GM12801 (cell line): ENCODE measurements around the gene CTAG1B.

Source experiments
- TF ChIP-seq, protein P1 (sequence below): IDR thresholded peaks from one replicate; pipeline ENCODE4 v1.5.1; 2011; ENCODE audit warnings: control low read depth; ENCODE audit not compliant: insufficient read length; ENCODE audit errors: extremely low read depth

Gene CTAG1B

DNA sequence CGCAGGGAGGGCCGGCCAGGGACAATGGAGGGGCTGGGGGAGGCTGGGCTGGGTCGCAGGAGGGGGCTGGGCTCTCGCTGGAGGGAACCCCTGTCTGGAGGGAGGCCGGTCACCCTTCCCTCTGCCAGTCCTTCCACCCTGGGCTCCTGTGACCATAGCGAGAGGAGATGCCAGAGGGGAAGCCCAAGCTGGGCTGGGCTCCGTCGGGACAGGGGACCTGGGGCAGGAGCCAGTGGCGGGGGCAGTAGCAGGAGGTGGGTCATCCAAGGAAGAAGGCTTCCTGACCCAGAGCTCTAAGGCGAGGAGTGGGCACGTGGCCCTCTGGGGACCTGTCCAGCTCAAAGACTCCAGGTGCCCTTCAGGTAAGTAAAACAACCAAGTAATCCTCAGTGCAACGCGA, 16.9 kb downstream of the CTAG1B start:
- TF ChIP-seq, protein P1, sequence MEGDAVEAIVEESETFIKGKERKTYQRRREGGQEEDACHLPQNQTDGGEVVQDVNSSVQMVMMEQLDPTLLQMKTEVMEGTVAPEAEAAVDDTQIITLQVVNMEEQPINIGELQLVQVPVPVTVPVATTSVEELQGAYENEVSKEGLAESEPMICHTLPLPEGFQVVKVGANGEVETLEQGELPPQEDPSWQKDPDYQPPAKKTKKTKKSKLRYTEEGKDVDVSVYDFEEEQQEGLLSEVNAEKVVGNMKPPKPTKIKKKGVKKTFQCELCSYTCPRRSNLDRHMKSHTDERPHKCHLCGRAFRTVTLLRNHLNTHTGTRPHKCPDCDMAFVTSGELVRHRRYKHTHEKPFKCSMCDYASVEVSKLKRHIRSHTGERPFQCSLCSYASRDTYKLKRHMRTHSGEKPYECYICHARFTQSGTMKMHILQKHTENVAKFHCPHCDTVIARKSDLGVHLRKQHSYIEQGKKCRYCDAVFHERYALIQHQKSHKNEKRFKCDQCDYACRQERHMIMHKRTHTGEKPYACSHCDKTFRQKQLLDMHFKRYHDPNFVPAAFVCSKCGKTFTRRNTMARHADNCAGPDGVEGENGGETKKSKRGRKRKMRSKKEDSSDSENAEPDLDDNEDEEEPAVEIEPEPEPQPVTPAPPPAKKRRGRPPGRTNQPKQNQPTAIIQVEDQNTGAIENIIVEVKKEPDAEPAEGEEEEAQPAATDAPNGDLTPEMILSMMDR: no peak

DNA sequence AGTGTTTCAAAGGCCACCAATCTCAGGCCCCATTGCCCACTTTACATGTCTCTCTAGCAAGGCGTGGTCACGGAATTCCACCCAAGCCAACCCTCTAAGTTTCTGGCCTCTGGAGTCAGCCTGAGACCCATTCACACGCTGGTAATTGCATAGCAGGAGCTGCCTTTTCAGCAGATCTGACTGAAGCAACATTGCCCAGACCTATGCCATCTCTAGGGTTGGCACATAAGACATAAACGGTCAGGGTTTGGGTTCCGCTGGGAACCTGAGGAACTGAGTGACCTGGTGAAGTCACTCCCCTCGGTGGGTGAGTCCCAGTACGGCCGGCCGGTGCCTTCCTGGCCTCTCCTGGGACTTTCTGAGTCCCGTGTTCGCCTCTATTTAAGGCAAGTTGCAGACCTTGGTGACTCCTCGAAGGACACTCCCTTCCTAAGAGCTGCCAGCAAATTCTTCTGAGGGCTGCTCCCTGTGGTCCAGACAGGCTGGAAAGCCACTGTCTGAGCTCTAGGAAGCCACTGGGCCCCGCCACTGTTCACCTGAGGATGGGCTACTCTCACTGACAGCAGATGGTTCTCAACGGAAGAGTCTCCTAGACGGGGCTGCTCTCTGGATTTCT, 18.2 kb downstream of the CTAG1B start:
- TF ChIP-seq, protein P1: no peak

DNA sequence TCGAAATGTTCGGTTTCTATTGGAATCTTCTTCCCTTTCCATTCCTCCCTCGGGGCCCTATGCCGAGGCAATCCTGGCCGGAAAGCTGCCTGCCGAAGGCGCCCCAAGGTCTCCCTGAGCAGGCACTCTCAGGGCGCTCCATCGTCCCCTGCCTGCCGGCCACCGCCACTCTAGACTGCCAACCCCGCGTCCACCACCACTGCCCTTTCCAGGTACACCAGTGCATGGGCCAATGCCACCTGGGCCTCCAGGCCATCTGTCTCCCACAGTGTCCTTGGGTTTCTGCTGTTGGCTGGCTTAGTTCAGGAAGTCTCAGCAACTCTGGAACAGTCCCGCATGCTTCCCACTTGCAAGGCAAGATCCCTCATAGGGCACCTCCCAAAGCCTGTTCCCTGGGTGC, 19.6 kb downstream of the CTAG1B start:
- TF ChIP-seq, protein P1: no peak

DNA sequence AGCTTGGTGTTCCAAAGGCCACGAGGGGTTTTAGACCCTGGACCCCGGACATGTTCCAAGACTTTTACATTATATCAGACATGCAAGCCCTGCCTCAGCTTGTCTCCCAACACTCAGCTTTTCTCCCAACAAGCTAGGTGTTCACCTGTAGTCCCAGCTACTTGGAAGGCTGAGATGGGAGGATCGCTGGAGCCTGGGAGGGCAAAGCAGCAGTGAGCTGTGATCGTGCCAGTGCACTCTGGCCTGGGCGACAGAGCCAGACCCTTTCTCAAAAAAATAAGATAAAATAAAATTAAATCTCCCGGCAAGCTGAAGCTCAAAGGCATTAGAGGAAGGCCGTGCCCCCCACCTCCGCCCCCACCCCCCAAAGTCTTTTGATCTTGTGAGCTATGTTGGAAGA, 20.4 kb downstream of the CTAG1B start:
- TF ChIP-seq, protein P1: no peak

DNA sequence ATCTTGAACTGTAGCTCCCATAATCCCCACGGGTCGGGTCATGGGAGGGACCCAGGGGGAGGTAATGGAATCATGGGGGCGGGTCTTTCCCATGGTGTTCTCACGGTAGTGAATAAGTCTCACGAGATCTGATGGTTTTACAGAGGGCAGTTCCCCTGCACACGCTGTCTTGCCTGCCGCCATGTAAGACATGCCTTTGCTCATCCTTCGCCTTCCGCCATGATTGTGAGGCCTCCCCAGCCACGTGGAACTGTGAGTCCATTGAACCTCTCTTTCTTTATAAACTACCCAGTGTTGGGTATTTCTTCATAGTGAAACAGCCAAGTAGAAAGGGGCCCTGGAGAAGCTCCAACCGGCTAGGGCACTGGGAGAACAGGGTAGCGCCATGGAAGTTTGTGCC, 21.9 kb downstream of the CTAG1B start:
- TF ChIP-seq, protein P1: no peak

DNA sequence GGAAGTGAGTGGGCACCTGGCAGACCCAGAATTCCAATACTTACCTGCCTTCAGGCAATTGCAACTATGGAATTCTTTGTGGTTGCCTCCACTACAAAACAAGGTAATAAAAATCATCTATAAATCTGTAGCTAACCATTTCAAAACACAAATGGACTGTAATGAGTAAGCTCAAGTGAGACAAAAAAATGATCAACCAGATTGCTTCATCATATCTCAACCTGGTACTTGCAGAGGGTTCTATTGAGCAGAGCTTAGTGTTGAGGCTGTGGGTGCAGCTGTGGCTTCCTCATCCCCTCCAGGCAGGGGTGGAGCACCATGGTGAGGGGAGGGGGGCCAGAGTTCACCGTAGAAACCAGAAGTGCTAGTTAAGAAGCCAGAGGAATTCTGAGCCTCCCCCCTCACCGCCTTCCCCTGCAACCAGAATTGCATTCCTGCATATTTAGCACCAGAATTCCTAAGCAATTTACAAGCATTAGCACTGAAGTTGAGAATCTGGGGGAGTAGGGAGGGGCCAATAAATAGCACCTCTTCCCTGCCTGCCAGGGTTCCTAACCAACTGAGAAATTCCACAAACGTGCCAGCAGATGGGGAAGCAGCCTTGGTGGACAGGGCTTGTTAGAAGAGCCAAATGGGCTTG, 22.7 kb downstream of the CTAG1B start:
- TF ChIP-seq, protein P1: no peak

DNA sequence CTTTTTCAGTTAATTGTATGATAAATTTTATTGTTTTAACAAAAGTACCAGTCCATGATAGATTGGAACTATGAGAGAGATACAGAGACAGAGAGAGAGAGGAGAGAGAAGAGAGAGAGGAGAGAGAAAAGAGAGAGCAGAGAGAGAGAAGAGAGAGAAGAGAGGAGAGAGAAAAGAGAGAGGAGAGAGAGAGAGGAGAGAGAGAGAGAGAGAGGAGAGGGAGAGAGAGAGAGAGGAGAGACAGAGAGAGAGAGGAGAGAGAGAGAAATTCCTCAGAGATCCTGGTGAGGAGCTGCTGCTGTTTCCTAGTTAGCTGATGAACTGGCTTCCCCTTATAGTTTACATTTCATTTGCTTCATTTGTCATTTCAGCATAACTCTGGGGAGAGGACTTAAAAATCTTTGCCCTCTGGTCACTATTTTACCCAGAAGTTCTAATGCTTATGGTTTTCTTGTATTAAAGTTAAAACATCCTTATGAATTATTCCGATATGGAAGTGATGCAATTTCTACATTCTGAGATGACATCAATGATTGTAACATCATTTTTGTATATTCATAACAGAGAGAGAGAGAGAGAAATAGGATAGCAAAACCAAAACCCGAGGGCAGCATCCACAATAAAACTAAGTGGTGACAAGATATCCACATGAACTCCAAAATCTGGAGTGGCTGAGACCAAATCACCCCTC, 23.4 kb downstream of the CTAG1B start:
- TF ChIP-seq, protein P1: no peak
